Endothelial cell (in vitro differentiated cells): Measurements from ENCODE around the gene POLL. TPM values are rescaled to one million over a fixed set of nuclear protein-coding genes. Genes with fewer than 3 reads are reported as not detected.

Source experiments
- DNase-seq: peaks from one replicate; pipeline ENCODE4 v3.0.0; 2021; ENCODE audit warnings: low spot score
- H3K27ac Mint-ChIP-seq: one replicate; pipeline ENCODE4 v1.8.0; 2021; ENCODE audit warnings: mixed read lengths, inconsistent platforms; ENCODE audit not compliant: unreplicated experiment
- H3K27me3 Mint-ChIP-seq: one replicate; pipeline ENCODE4 v1.8.0; 2021; ENCODE audit warnings: mild to moderate bottlenecking, moderate library complexity, mixed read lengths, inconsistent platforms; ENCODE audit not compliant: unreplicated experiment
- H3K36me3 Mint-ChIP-seq: one replicate; pipeline ENCODE4 v1.8.0; 2021; ENCODE audit warnings: mild to moderate bottlenecking, low read depth, mixed read lengths, inconsistent platforms; ENCODE audit not compliant: unreplicated experiment
- H3K4me1 Mint-ChIP-seq: one replicate; pipeline ENCODE4 v1.8.0; 2021; ENCODE audit warnings: mild to moderate bottlenecking, mixed read lengths, inconsistent platforms; ENCODE audit not compliant: unreplicated experiment
- H3K4me3 Mint-ChIP-seq: one replicate; pipeline ENCODE4 v1.8.0; 2021; ENCODE audit warnings: mild to moderate bottlenecking, mixed read lengths, inconsistent platforms; ENCODE audit not compliant: unreplicated experiment
- H3K9me3 Mint-ChIP-seq: one replicate; pipeline ENCODE4 v1.8.0; 2021; ENCODE audit warnings: mixed read lengths, inconsistent platforms; ENCODE audit not compliant: unreplicated experiment
- CTCF ChIP-seq: fragments of 200-600 bp; sonication (generic); IDR thresholded peaks from one replicate; pipeline ENCODE4 v1.5.0; 2021; ENCODE audit warnings: antibody characterized with exemption; ENCODE audit not compliant: unreplicated experiment
- total RNA-seq: library from RNA; stranded (reverse); fragmentation: NEBNext Ultra II Directional; extraction: Animal tissue kit (Norgen Biotek cat#: 25700); gene quantifications from one replicate; pipeline ENCODE4 v1.2.1, GENCODE V29; 2021; ENCODE audit not compliant: unreplicated experiment

POLL gene
- total RNA-seq, 1 donor from 2014 or later: 44.8 TPM

DNA sequence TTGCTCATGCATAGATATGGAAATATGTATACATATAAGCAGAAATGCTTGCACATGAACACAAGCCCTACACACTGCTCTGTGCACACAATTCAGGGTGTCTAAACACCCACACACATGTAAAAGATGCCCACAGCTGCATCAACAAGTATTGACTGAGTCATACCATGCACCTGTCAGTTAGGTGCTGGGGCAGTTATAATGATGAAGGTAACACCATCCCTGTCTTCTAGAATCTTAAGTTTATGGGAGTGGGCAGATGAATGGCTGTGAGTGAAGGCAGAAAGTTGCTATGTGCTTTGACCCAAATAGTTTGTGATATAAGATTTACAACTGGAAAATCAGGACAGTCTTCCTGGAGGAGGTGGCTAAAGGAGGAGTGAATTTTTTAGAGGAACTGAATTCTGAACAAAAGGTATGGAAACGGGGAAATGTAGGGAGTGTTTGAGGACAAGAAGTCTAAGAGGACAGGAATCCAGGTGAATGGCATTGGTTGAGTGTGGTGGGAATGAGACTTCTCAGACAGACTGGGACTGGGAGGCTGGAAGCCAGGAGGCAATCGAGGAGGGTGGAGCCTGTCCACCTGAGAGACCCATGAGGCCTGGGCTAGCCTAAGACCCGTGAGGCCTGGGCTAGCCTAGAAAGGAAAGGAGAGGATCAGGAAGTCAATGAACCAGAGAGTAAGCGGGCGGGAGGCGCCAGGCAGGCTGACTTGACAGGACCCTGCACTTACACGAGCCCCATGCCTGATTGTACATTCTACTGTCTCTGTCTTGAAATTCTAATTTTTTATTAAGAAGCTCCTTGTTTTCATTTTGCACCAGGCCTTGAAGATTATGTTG lies 20.7 kb downstream of the POLL start:
- no peak overlapping the region for H3K27ac Mint-ChIP-seq
- peaks cover 31% of the 10 kb centered on the region for H3K27me3 Mint-ChIP-seq
- peak overlapping the region; percentile 33 for H3K4me3 Mint-ChIP-seq
- H3K9me3 Mint-ChIP-seq: no peaks in the 10 kb centered on the region
- DNase-seq: no peak
- peaks cover 2% of the 10 kb centered on the region for H3K4me1 Mint-ChIP-seq
- no peak for TF ChIP-seq CTCF
- H3K36me3 Mint-ChIP-seq: no peaks in the 10 kb centered on the region

- no peaks in the 10 kb centered on the region for H3K9me3 Mint-ChIP-seq
- H3K36me3 Mint-ChIP-seq: no peaks in the 10 kb centered on the region
- peak overlapping the region; percentile 33 for H3K4me3 Mint-ChIP-seq
- no peak for TF ChIP-seq CTCF
- H3K27me3 Mint-ChIP-seq: peaks cover 31% of the 10 kb centered on the region
- H3K4me1 Mint-ChIP-seq: peaks cover 2% of the 10 kb centered on the region
- no peak overlapping the region for H3K27ac Mint-ChIP-seq
- peak; percentile 49 for DNase-seq
These were observed 21.5 kb downstream of the POLL start for GRCh38 chr10:101566333-101567164.

GRCh38 chr10:101565936-101566332 lies 22.1 kb downstream of the POLL start:
- peaks cover 2% of the 10 kb centered on the region for H3K4me1 Mint-ChIP-seq
- peaks cover 27% of the 10 kb centered on the region for H3K27me3 Mint-ChIP-seq
- DNase-seq: no peak
- no peak overlapping the region for H3K27ac Mint-ChIP-seq
- H3K9me3 Mint-ChIP-seq: no peaks in the 10 kb centered on the region
- no peaks in the 10 kb centered on the region for H3K36me3 Mint-ChIP-seq
- no peak for TF ChIP-seq CTCF
- no peak overlapping the region for H3K4me3 Mint-ChIP-seq

DNA sequence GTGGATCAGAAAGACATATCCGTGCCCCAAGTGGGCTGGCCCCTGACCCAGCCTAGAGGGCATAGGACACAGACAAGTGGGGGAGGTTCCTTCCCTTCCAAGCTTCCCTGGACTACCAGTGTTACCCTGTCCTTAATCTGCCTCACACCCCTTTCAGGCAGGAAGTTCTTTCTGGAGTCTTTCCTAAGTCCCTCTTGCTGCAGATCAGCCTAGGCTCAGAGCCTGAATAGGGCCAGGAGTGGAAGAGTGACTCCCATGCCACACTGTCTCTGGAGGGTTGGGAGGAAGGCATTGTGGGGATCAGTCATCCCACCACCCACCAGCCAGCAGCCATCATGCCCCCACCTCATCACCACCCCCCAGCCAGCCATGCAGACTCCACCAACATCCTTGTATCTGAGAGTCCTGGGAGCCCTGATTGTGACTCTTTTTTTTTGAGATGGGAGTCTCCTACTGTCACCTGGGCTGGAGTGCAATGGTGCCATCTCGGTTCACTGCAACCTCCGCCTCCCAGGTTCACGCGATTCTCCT lies 22.6 kb downstream of the POLL start:
- TF ChIP-seq CTCF: no peak
- Mint-ChIP-seq H3K36me3 (no peaks in the 10 kb centered on the region), H3K27me3 (peaks cover 26% of the 10 kb centered on the region), H3K27ac (no peak overlapping the region), H3K4me3 (peak overlapping the region; percentile 25), H3K9me3 (no peaks in the 10 kb centered on the region), H3K4me1 (peaks cover 2% of the 10 kb centered on the region)
- DNase-seq: no peak
